HG03520 (cell line): ENCODE data around the gene SLC6A11.

Source experiments
- ATAC-seq: cut with Tn5 transposase; IDR thresholded peaks from one replicate; pipeline ENCODE4 v1.9.1; 2021; ENCODE audit warnings: mild to moderate bottlenecking, moderate library complexity; ENCODE audit not compliant: unreplicated experiment

Gene SLC6A11

GRCh38 chr3:10816019-10816862 is at the start of gene SLC6A11:
Gene SLC6A11 (plus strand): TSS chr3:10816228. CDS start chr3:10816266, 38 bp downstream.
- no peak for ATAC-seq

GRCh38 chr3:10768708-10769394 is 47.2 kb upstream of the SLC6A11 start:
- no peak for ATAC-seq

GRCh38 chr3:10770547-10770946 is 45.5 kb upstream of the SLC6A11 start:
- no peak for ATAC-seq

GRCh38 chr3:10770981-10771380 is 45.0 kb upstream of the SLC6A11 start:
- no peak for ATAC-seq

- ATAC-seq, result no peak
These were observed 44.4 kb upstream of the SLC6A11 start for GRCh38 chr3:10771486-10772270.

- no peak for ATAC-seq
These were observed 43.5 kb upstream of the SLC6A11 start for GRCh38 chr3:10772271-10773161.

GRCh38 chr3:10774129-10774670 is 41.8 kb upstream of the SLC6A11 start:
- ATAC-seq, result no peak

- no peak for ATAC-seq
These were observed 41.2 kb upstream of the SLC6A11 start for GRCh38 chr3:10774825-10775224.

GRCh38 chr3:10775259-10775658 is 40.8 kb upstream of the SLC6A11 start:
- ATAC-seq, result no peak

GRCh38 chr3:10775828-10776227 is 40.2 kb upstream of the SLC6A11 start:
- no peak for ATAC-seq

GRCh38 chr3:10777627-10778026 is 38.4 kb upstream of the SLC6A11 start:
- ATAC-seq, result no peak

- no peak for ATAC-seq
These were observed 37.3 kb upstream of the SLC6A11 start for GRCh38 chr3:10778492-10779292.

- no peak for ATAC-seq
These were observed 36.7 kb upstream of the SLC6A11 start for GRCh38 chr3:10779293-10779805.

GRCh38 chr3:10780243-10780642 is 35.8 kb upstream of the SLC6A11 start:
- ATAC-seq, result no peak

- ATAC-seq, result no peak
These were observed 35.1 kb upstream of the SLC6A11 start for GRCh38 chr3:10780922-10781321.

- ATAC-seq, result no peak
These were observed 34.0 kb upstream of the SLC6A11 start for GRCh38 chr3:10781981-10782380.

GRCh38 chr3:10783360-10784351 is 32.4 kb upstream of the SLC6A11 start:
- ATAC-seq, result no peak

GRCh38 chr3:10786640-10787039 is 29.4 kb upstream of the SLC6A11 start:
- ATAC-seq, result no peak
